Measurements from ENCODE around the gene CLEC4A.
"Not testable (repeated sequence)": the region's sequence is repeated elsewhere in the genome, so short reads cannot be mapped to it uniquely, and the experiment has no call there.

The CLEC4A gene

DNA sequence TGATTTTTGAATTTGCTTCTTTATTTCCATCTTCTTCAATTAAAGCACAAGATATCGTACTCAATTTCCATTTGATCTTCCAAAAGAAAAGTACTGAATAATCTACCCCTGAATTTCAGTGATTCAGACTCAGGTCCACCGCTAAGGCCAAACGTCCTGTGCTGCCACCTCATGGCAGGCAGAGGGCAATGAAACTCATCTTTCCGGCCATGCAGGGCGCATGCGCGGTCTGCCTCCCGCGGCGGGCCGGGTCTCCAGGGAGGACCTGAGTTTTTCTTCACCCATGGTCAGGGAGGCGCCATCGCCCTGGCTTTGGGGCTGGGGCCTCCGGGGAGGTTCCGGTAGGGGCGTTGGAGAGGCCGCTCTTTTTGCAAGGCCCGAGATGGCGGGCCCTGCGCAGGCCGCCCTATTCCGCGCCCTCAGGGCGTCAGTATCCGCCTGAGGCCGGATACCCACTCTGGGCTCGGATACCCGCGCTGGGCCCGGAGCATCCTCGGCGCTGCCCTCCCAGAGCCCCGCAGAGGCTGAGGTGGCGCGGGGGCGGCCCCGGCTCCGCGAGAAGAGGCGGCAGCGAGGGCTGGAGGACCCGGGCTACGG, 56.7 kb downstream of the CLEC4A start:
- peak; percentile 74 for DNase-seq (ENCODE audit: low read depth)
- peak overlapping the region; percentile 25 for H3K4me3 ChIP-seq (ENCODE audit: low read depth, low read length)
- TF ChIP-seq, protein P1, sequence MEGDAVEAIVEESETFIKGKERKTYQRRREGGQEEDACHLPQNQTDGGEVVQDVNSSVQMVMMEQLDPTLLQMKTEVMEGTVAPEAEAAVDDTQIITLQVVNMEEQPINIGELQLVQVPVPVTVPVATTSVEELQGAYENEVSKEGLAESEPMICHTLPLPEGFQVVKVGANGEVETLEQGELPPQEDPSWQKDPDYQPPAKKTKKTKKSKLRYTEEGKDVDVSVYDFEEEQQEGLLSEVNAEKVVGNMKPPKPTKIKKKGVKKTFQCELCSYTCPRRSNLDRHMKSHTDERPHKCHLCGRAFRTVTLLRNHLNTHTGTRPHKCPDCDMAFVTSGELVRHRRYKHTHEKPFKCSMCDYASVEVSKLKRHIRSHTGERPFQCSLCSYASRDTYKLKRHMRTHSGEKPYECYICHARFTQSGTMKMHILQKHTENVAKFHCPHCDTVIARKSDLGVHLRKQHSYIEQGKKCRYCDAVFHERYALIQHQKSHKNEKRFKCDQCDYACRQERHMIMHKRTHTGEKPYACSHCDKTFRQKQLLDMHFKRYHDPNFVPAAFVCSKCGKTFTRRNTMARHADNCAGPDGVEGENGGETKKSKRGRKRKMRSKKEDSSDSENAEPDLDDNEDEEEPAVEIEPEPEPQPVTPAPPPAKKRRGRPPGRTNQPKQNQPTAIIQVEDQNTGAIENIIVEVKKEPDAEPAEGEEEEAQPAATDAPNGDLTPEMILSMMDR (IDR thresholded peaks at IDR 0.05; ENCODE audit: low read depth, low read length), result peak; percentile 55

DNA sequence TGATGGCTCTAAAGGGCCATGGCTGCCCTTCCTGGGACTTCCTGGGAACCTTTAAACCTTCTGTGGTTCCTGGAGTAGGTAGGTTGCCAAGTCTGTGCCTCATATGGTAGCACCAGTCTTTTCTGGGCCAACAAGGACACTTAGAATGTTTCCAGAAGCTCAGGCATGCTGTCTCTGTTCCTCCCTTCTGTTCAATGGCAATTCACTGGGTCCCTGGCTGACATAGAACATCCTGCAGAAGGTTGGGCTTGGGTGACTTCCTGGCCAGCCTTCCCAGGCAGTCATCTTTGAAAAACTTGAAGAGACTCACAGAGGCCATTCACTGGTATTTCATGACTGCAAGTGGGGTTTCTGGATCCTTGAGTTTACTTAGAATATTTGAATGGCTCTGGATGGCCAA, 57.9 kb downstream of the CLEC4A start:
- not testable (repeated sequence) for H3K4me3 ChIP-seq (ENCODE audit: low read depth, low read length); DNase-seq (ENCODE audit: low read depth)

DNA sequence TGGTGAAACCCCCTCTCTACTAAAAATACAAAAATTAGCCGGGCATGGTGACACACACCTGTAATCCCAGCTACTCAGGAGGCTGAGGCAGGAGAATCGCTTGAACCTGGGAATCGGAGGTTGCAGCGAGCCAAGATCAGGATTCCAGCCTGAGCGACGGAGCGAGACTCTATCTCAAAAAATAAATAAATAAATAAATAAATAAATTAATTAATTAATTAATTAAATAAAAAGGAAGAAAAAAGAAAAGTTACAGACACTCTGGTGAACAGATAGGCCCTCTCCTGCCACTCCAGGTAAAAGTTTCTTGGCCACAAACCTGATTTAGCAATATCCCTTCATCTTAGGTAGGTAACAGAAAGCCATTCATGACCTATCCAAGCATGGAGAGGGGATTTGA, 59.5 kb downstream of the CLEC4A start:
- not testable (repeated sequence) for H3K4me3 ChIP-seq (ENCODE audit: low read depth, low read length); DNase-seq (ENCODE audit: low read depth)

DNA sequence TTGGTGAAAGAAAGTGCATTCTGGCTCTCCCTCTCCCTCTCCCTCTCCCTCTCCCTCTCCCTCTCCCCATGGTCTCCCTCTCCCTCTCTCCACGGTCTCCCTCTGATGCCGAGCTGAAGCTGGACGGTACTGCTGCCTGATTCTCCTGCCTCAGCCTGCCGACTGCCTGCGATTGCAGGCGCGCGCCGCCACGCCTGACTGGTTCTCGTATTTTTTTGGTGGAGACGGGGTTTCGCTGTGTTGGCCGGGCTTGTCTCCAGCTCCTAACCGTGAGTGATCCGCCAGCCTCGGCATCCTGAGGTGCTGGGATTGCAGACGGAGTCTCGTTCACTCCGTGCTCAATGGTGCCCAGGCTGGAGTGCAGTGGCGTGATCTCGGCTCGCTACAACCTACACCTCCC, 59.9 kb downstream of the CLEC4A start:
- H3K4me3 ChIP-seq (ENCODE audit: low read depth, low read length); DNase-seq (ENCODE audit: low read depth): not testable (repeated sequence)

DNA sequence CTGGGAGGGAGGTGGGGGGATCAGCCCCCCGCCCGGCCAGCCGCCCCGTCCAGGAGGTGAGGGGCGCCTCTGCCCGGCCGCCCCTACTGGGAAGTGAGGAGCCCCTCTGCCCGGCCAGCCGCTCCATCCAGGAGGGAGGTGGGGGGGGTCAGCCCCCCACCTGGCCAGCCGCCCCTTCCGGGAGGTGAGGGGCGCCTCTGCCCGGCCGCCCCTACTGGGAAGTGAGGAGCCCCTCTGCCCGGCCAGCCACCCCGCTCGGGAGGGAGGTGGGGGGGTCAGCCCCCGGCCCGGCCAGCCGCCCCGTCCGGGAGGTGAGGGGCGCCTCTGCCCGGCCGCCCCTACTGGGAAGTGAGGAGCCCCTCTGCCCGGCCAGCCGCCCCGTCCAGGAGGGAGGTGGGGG, 60.8 kb downstream of the CLEC4A start:
- not testable (repeated sequence) for DNase-seq (ENCODE audit: low read depth); H3K4me3 ChIP-seq (ENCODE audit: low read depth, low read length)

DNA sequence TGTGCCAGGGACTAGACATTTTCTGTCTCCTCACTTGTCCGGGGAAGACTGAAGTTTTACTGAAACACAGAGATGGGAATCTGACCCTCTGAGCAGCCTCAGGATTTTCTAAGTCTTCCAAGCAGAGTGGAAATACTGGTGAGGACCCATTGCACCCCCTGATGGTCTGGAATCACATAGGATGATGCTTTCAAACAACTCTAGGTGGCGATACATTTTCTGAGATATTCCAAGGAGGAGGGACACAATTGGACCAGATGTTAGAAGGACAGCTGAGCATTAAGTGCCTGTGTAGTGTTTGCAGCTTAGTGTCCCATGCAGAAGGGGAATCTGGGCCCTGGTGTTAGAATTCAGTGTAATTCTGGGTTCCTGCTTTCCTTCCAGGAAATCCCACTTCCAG, 64.7 kb downstream of the CLEC4A start:
- DNase-seq (ENCODE audit: low read depth); H3K4me3 ChIP-seq (ENCODE audit: low read depth, low read length): not testable (repeated sequence)

All from NB4 (cell line).